Activated CD4-positive, alpha-beta memory T cell treated with anti-CD3 and anti-CD28 coated beads, Interleukin-2, amount 10 ng/mL, durations not matched to agents 7 days and 5 days (primary cell): ENCODE results near the gene PLEKHA8. TPM values are rescaled to one million over a fixed set of nuclear protein-coding genes. Genes with fewer than 3 reads are reported as not detected.

Experiments used
- CTCF ChIA-PET: fragments of 350-600 bp; sonication (Branson Sonifier 250); formaldehyde crosslinking; loops from one replicate; lab custom pipeline; 2021; ENCODE audit warnings: antibody characterized with exemption, inconsistent platforms; lab: Charles Lee
- POLR2A ChIA-PET: fragments of 350-600 bp; sonication (Branson Sonifier 250); formaldehyde crosslinking; loops from one replicate; lab custom pipeline; 2021; ENCODE audit warnings: antibody characterized with exemption; lab: Charles Lee
- DNase-seq: peaks from one replicate; pipeline ENCODE4 v3.0.0-alpha.2; 2020
- H3K27ac Mint-ChIP-seq: one replicate; pipeline ENCODE4 v1.8.0; 2021; ENCODE audit warnings: mild to moderate bottlenecking, mixed read lengths
- H3K27me3 Mint-ChIP-seq: one replicate; pipeline ENCODE4 v1.8.0; 2021; ENCODE audit warnings: mixed read lengths
- H3K36me3 Mint-ChIP-seq: one replicate; pipeline ENCODE4 v1.8.0; 2021; ENCODE audit warnings: low read depth, mixed read lengths
- H3K4me1 Mint-ChIP-seq: one replicate; pipeline ENCODE4 v1.8.0; 2021; ENCODE audit warnings: mixed read lengths
- H3K4me3 Mint-ChIP-seq: one replicate; pipeline ENCODE4 v1.8.0; 2021; ENCODE audit warnings: mild to moderate bottlenecking, mixed read lengths
- H3K9me3 Mint-ChIP-seq: one replicate; pipeline ENCODE4 v1.8.0; 2021; ENCODE audit warnings: mixed read lengths
- total RNA-seq, 2 experiments: library from RNA; stranded (reverse); gene quantifications; one replicate each; pipeline ENCODE4 v1.2.3, GENCODE V29; 2021

Gene PLEKHA8
- total RNA-seq, 2 experiments from 2014 or later, result 10.3 to 10.7 TPM

- Mint-ChIP-seq H3K9me3 (no peaks in the 10 kb centered on the region), H3K4me3 (peak overlapping the region; percentile 82), H3K36me3 (peaks cover 2% of the 10 kb centered on the region), H3K27ac (peak overlapping the region; percentile 87), H3K4me1 (peaks cover 38% of the 10 kb centered on the region), H3K27me3 (no peaks in the 10 kb centered on the region)
- POLR2A ChIA-PET, result interaction anchor here (1.2 to 1.9 kb wide), 4 partner anchors 11 to 295 kb away, joined by 3 to 7 read pairs (median 3); no protein-coding TSS in a partner anchor
- CTCF ChIA-PET, result interaction anchor here (0.7 to 3.9 kb wide), 3 partner anchors 34 to 449 kb away, joined by 3 to 24 read pairs (median 8); no protein-coding TSS in a partner anchor
- no peak for DNase-seq
Observed at GRCh38 chr7:30027740-30028215, 434 bp upstream of the PLEKHA8 start.

- H3K27me3 Mint-ChIP-seq, result no peaks in the 10 kb centered on the region
- no peaks in the 10 kb centered on the region for H3K36me3 Mint-ChIP-seq
- CTCF ChIA-PET, result interaction anchor here (0.8 to 3.9 kb wide), 4 partner anchors 11 to 293 kb away, joined by 3 to 24 read pairs (median 6); no protein-coding TSS in a partner anchor
- H3K4me3 Mint-ChIP-seq, result peak overlapping the region; percentile 82
- peak overlapping the region; percentile 54 for H3K27ac Mint-ChIP-seq
- no peak for DNase-seq
- H3K9me3 Mint-ChIP-seq, result no peaks in the 10 kb centered on the region
- peaks cover 28% of the 10 kb centered on the region for H3K4me1 Mint-ChIP-seq
- POLR2A ChIA-PET, result interaction anchor here (0.9 to 1.4 kb wide), 4 partner anchors 32 to 293 kb away, joined by 3 to 5 read pairs (median 4); partner anchors contain the start of gene MTURN
Observed at GRCh38 chr7:30028749-30029635, 780 bp downstream of the PLEKHA8 start.

GRCh38 chr7:30029696-30030095 is 1.5 kb downstream of the PLEKHA8 start:
- Mint-ChIP-seq H3K27me3 (no peaks in the 10 kb centered on the region), H3K27ac (no peak overlapping the region), H3K4me1 (peaks cover 25% of the 10 kb centered on the region), H3K36me3 (no peaks in the 10 kb centered on the region), H3K9me3 (no peaks in the 10 kb centered on the region), H3K4me3 (peak overlapping the region; percentile 82)
- ChIA-PET POLR2A (interaction anchor here (0.9 to 1.4 kb wide), 2 partner anchors 32 to 43 kb away, joined by 3 to 5 read pairs; no protein-coding TSS in a partner anchor), CTCF (interaction anchor here (1.6 to 3.9 kb wide), 3 partner anchors 11 to 44 kb away, joined by 6 to 24 read pairs (median 7); no protein-coding TSS in a partner anchor)
- DNase-seq, result no peak

GRCh38 chr7:30032310-30033125 is 4.3 kb downstream of the PLEKHA8 start:
- Mint-ChIP-seq H3K27ac (no peak overlapping the region), H3K27me3 (no peaks in the 10 kb centered on the region), H3K4me3 (no peak overlapping the region), H3K9me3 (no peaks in the 10 kb centered on the region), H3K4me1 (peaks cover 8% of the 10 kb centered on the region), H3K36me3 (no peaks in the 10 kb centered on the region)
- ChIA-PET CTCF (interaction anchor here (1.2 kb wide), 1 partner anchor 111 kb away, joined by 3 read pairs; no protein-coding TSS in a partner anchor), POLR2A (no interaction called here)
- no peak for DNase-seq

- Mint-ChIP-seq H3K27ac (no peak overlapping the region), H3K4me1 (peaks cover 5% of the 10 kb centered on the region), H3K36me3 (no peaks in the 10 kb centered on the region), H3K4me3 (no peak overlapping the region), H3K9me3 (no peaks in the 10 kb centered on the region), H3K27me3 (no peaks in the 10 kb centered on the region)
- ChIA-PET CTCF (interaction anchor here (1.3 kb wide), 1 partner anchor 27 kb away, joined by 6 read pairs; no protein-coding TSS in a partner anchor), POLR2A (no interaction called here)
- DNase-seq, result no peak
Observed at GRCh38 chr7:30034501-30034900, 6.3 kb downstream of the PLEKHA8 start.

GRCh38 chr7:30036220-30036619 is 8.0 kb downstream of the PLEKHA8 start:
- Mint-ChIP-seq H3K9me3 (no peaks in the 10 kb centered on the region), H3K36me3 (no peaks in the 10 kb centered on the region), H3K4me3 (no peak overlapping the region), H3K27ac (no peak overlapping the region), H3K27me3 (no peaks in the 10 kb centered on the region), H3K4me1 (peaks cover 10% of the 10 kb centered on the region)
- ChIA-PET CTCF (interaction anchor here (1.2 to 1.5 kb wide), 2 partner anchors 25 to 83 kb away, joined by 3 to 7 read pairs; no protein-coding TSS in a partner anchor), POLR2A (no interaction called here)
- DNase-seq, result no peak

- Mint-ChIP-seq H3K9me3 (no peaks in the 10 kb centered on the region), H3K4me3 (no peak overlapping the region), H3K4me1 (peaks cover 13% of the 10 kb centered on the region), H3K36me3 (no peaks in the 10 kb centered on the region), H3K27me3 (no peaks in the 10 kb centered on the region), H3K27ac (no peak overlapping the region)
- ChIA-PET CTCF (no interaction called here), POLR2A (interaction anchor here (1.4 kb wide), 1 partner anchor 11 kb away, joined by 7 read pairs; the partner anchor contains the start of gene PLEKHA8)
- no peak for DNase-seq
Observed at GRCh38 chr7:30038196-30038980, 10.2 kb downstream of the PLEKHA8 start.

- peaks cover 13% of the 10 kb centered on the region for H3K4me1 Mint-ChIP-seq
- H3K4me3 Mint-ChIP-seq, result no peak overlapping the region
- H3K9me3 Mint-ChIP-seq, result no peaks in the 10 kb centered on the region
- H3K36me3 Mint-ChIP-seq, result peaks cover 5% of the 10 kb centered on the region
- no peak overlapping the region for H3K27ac Mint-ChIP-seq
- ChIA-PET CTCF (interaction anchor here (1.2 to 1.7 kb wide), 2 partner anchors 12 to 33 kb away, joined by 3 to 6 read pairs; no protein-coding TSS in a partner anchor), POLR2A (no interaction called here)
- DNase-seq, result no peak
- H3K27me3 Mint-ChIP-seq, result no peaks in the 10 kb centered on the region
Observed at GRCh38 chr7:30040938-30041337, 12.7 kb downstream of the PLEKHA8 start.

GRCh38 chr7:30041526-30042269 is 13.5 kb downstream of the PLEKHA8 start:
- H3K36me3 Mint-ChIP-seq, result peaks cover 11% of the 10 kb centered on the region
- POLR2A ChIA-PET, result interaction anchor here (0.6 to 1.3 kb wide), 2 partner anchors 14 to 19 kb away, joined by 3 to 4 read pairs; partner anchors contain the start of gene PLEKHA8
- H3K4me1 Mint-ChIP-seq, result peaks cover 13% of the 10 kb centered on the region
- no peaks in the 10 kb centered on the region for H3K27me3 Mint-ChIP-seq
- CTCF ChIA-PET, result interaction anchor here (1.2 kb wide), 1 partner anchor 33 kb away, joined by 3 read pairs; no protein-coding TSS in a partner anchor
- H3K27ac Mint-ChIP-seq, result no peak overlapping the region
- no peak overlapping the region for H3K4me3 Mint-ChIP-seq
- DNase-seq, result no peak
- no peaks in the 10 kb centered on the region for H3K9me3 Mint-ChIP-seq

GRCh38 chr7:30046127-30046770 is 18.0 kb downstream of the PLEKHA8 start:
- no peak overlapping the region for H3K4me3 Mint-ChIP-seq
- peaks cover 19% of the 10 kb centered on the region for H3K36me3 Mint-ChIP-seq
- H3K4me1 Mint-ChIP-seq, result peaks cover 11% of the 10 kb centered on the region
- no peaks in the 10 kb centered on the region for H3K27me3 Mint-ChIP-seq
- no peak overlapping the region for H3K27ac Mint-ChIP-seq
- no peaks in the 10 kb centered on the region for H3K9me3 Mint-ChIP-seq
- DNase-seq, result no peak
- ChIA-PET POLR2A (no interaction called here), CTCF (interaction anchor here (1.7 kb wide), 1 partner anchor 16 kb away, joined by 6 read pairs; no protein-coding TSS in a partner anchor)

GRCh38 chr7:30047124-30047523 is 18.9 kb downstream of the PLEKHA8 start:
- CTCF ChIA-PET, result interaction anchor here (1.4 to 1.7 kb wide), 2 partner anchors 15 to 23 kb away, joined by 3 to 6 read pairs; no protein-coding TSS in a partner anchor

More at GRCh38 chr7:30047124-30047523, 18.9 kb downstream of the PLEKHA8 start:
- peaks cover 19% of the 10 kb centered on the region for H3K36me3 Mint-ChIP-seq
- H3K27me3 Mint-ChIP-seq, result no peaks in the 10 kb centered on the region
- POLR2A ChIA-PET, result no interaction called here
- H3K4me3 Mint-ChIP-seq, result no peak overlapping the region
- no peak overlapping the region for H3K27ac Mint-ChIP-seq
- no peaks in the 10 kb centered on the region for H3K9me3 Mint-ChIP-seq
- H3K4me1 Mint-ChIP-seq, result peaks cover 11% of the 10 kb centered on the region
- no peak for DNase-seq
